Suprapubic skin (tissue), 4 donors: ENCODE data around the gene SLC25A33.

ENCODE experiments used
- CTCF ChIP-seq, 2 donors: fragments of 200-600 bp in 1 of 2; fragments of 450-650 bp in 1 of 2; sonication (generic) in 1 of 2; IDR thresholded peaks; one replicate each; pipeline ENCODE4 v1.5.1; 2016 to 2019; ENCODE audit warnings: antibody characterized with exemption in 2 of 2, mild to moderate bottlenecking in 1 of 2, moderate library complexity in 1 of 2
- EP300 ChIP-seq: sonication (generic); formaldehyde crosslinking; IDR thresholded peaks from one replicate; pipeline ENCODE4 v1.6.1; 2017; ENCODE audit warnings: antibody characterized with exemption
- POLR2A ChIP-seq, 2 donors: fragments of 450-650 bp; IDR thresholded peaks; one replicate each; pipeline ENCODE4 v1.6.1; 2017; ENCODE audit warnings: antibody characterized with exemption in 2 of 2, mild to moderate bottlenecking in 2 of 2, moderate library complexity in 2 of 2
- POLR2AphosphoS5 ChIP-seq, 3 donors: sonication (generic); formaldehyde crosslinking; IDR thresholded peaks; one replicate each; pipeline ENCODE4 v1.6.1; 2017; ENCODE audit warnings: antibody characterized with exemption in 3 of 3

- no peak for TF ChIP-seq CTCF (IDR thresholded peaks at IDR 0.05)
- peak in 1 of 3 donors; percentile 24 for TF ChIP-seq POLR2AphosphoS5 (IDR thresholded peaks at IDR 0.05)
- no peak for TF ChIP-seq POLR2A (IDR thresholded peaks at IDR 0.05)
- TF ChIP-seq EP300 = no peak
Measured at GRCh38 chr1:9537863-9538668, 1.2 kb upstream of the SLC25A33 start.
